ENCODE results near the gene NHLRC3. TPM values are rescaled to one million over a fixed set of nuclear protein-coding genes. Genes with fewer than 3 reads are reported as not detected.
"Not testable (repeated sequence)": the region's sequence is repeated elsewhere in the genome, so short reads cannot be mapped to it uniquely, and the experiment has no call there.

Gene NHLRC3
- total and polyA plus RNA-seq, 2 experiments from 2014 or later = 18.6 to 47.4 TPM

DNA sequence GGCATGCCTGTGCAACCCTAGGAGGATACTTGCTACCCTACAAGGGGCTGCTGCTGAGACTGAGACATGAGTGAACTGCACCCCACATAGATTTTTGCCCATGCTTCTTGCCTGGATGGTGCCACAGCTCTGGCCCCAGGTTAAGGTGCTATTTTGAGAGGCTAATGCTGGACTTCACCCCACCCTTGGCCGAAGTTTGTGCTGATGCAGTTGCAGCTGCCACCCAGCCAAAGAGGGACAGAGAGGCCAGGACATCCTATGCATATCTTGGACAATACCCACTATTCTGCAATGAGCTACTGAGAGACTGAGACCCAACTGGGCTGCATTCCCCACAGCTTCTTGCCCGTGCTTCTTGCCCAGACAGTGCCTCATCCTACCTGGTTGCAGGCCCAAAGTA lies 34.6 kb downstream of the NHLRC3 start:
- Histone ChIP-seq H3K4me3 (no peak overlapping the region), H3K9me3 (ENCODE audit: low read depth) (no peaks in the 10 kb centered on the region), H2AFZ (no peak overlapping the region), H3K4me1 (ENCODE audit: insufficient read depth) (no peaks in the 10 kb centered on the region), H3K36me3 (replicated peaks; ENCODE audit: insufficient read depth, low read depth) (no peaks in the 10 kb centered on the region), H4K20me1 (ENCODE audit: insufficient read depth, poor library complexity, severe bottlenecking) (no peaks in the 10 kb centered on the region), H3K79me2 (no peaks in the 10 kb centered on the region), H3K9me2 (replicated peaks; ENCODE audit: insufficient read depth) (no peaks in the 10 kb centered on the region), H3K4me2 (no peak overlapping the region), H3K27me3 (no peaks in the 10 kb centered on the region), H3K27ac (no peak overlapping the region)
- DNase-seq (ENCODE audit: low spot score) = no peak
- TF ChIP-seq EZH2 (IDR thresholded peaks at IDR 0.05; ENCODE audit: borderline replicate concordance) = no peak
- TF ChIP-seq EZH2phosphoT487 (IDR thresholded peaks at IDR 0.05; ENCODE audit: low read depth, severe bottlenecking, unreplicated experiment) = no peak
- no peak for TF ChIP-seq CTCF (IDR thresholded peaks at IDR 0.05; ENCODE audit: poor library complexity)
- WGBS (ENCODE audit: low lambda C conversion rate, missing lambda C conversion rate) = 90% methylated on average over 2 of the region's 2 CpGs

DNA sequence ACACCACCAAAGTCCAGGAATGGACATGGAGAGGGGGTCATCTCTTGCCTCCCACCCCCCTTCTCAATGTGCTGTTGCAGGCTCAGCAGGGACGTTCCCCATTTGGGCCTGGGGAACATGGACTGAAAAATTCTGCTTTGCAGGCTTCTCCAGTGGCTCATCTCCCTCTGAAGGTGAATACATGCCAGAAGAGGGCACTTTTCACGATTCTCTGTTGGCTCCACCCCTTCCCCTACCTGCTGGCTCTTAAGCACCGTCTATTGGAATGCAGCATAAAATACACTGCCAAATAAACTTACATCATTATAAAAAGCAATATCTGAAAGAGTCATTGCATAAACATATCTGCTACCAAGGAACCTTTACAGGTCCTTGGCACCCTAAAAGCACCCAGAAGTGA lies 35.7 kb downstream of the NHLRC3 start:
- no peak overlapping the region for H3K4me3 ChIP-seq
- no peak overlapping the region for H3K27ac ChIP-seq
- H4K20me1 ChIP-seq (ENCODE audit: insufficient read depth, poor library complexity, severe bottlenecking) = no peaks in the 10 kb centered on the region
- no peak overlapping the region for H3K4me2 ChIP-seq
- no peaks in the 10 kb centered on the region for H3K9me2 ChIP-seq (replicated peaks; ENCODE audit: insufficient read depth)
- no peaks in the 10 kb centered on the region for H3K4me1 ChIP-seq (ENCODE audit: insufficient read depth)
- no peak overlapping the region for H2AFZ ChIP-seq
- 73% methylated on average over 3 of the region's 3 CpGs for WGBS (ENCODE audit: low lambda C conversion rate, missing lambda C conversion rate)
- DNase-seq (ENCODE audit: low spot score) = no peak
- no peak for TF ChIP-seq CTCF (IDR thresholded peaks at IDR 0.05; ENCODE audit: poor library complexity)
- TF ChIP-seq EZH2phosphoT487 (IDR thresholded peaks at IDR 0.05; ENCODE audit: low read depth, severe bottlenecking, unreplicated experiment) = no peak
- TF ChIP-seq EZH2 (IDR thresholded peaks at IDR 0.05; ENCODE audit: borderline replicate concordance) = no peak
- no peaks in the 10 kb centered on the region for H3K36me3 ChIP-seq (replicated peaks; ENCODE audit: insufficient read depth, low read depth)
- no peaks in the 10 kb centered on the region for H3K27me3 ChIP-seq
- no peaks in the 10 kb centered on the region for H3K9me3 ChIP-seq (ENCODE audit: low read depth)
- no peaks in the 10 kb centered on the region for H3K79me2 ChIP-seq

GRCh38 chr13:39086251-39086945 lies 48.1 kb downstream of the NHLRC3 start:
- H3K9me2 ChIP-seq (replicated peaks; ENCODE audit: insufficient read depth); H3K27ac ChIP-seq; DNase-seq (ENCODE audit: low spot score); H3K27me3 ChIP-seq; H3K4me1 ChIP-seq (ENCODE audit: insufficient read depth); H3K79me2 ChIP-seq; H3K4me2 ChIP-seq; H4K20me1 ChIP-seq (ENCODE audit: insufficient read depth, poor library complexity, severe bottlenecking); H2AFZ ChIP-seq; H3K4me3 ChIP-seq; H3K36me3 ChIP-seq (replicated peaks; ENCODE audit: insufficient read depth, low read depth); H3K9me3 ChIP-seq (ENCODE audit: low read depth): not testable (repeated sequence)
- 43% methylated on average over 1 of the region's 1 CpG for WGBS (ENCODE audit: low lambda C conversion rate, missing lambda C conversion rate)

DNA sequence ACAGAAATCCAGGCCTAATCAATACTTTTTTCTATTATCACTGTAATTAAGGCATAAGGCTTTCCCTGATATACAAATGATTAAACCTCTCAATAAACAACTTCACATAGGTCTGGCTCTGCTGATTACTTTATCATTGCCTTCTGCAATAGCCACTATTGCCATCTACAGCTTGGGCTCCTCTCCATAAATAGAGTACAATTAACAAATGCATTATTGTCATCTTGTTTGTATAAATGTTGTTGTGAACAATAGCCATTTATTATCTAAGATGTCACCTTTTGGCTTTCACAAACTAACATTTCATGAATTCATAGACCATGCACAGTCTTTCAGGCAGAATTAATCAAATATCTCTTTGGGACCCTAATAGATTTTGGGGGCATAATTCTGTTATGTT lies 53.3 kb downstream of the NHLRC3 start:
- H3K4me1 ChIP-seq (ENCODE audit: insufficient read depth) = no peaks in the 10 kb centered on the region

More for the DNA sequence above, 53.3 kb downstream of the NHLRC3 start:
- no peak overlapping the region for H2AFZ ChIP-seq
- H3K27me3 ChIP-seq = no peaks in the 10 kb centered on the region
- no peak for TF ChIP-seq EZH2phosphoT487 (IDR thresholded peaks at IDR 0.05; ENCODE audit: low read depth, severe bottlenecking, unreplicated experiment)
- no peak for TF ChIP-seq EZH2 (IDR thresholded peaks at IDR 0.05; ENCODE audit: borderline replicate concordance)
- TF ChIP-seq CTCF (IDR thresholded peaks at IDR 0.05; ENCODE audit: poor library complexity) = no peak
- H3K4me2 ChIP-seq = no peak overlapping the region
- H3K36me3 ChIP-seq (replicated peaks; ENCODE audit: insufficient read depth, low read depth) = no peaks in the 10 kb centered on the region
- no peak overlapping the region for H3K4me3 ChIP-seq
- H4K20me1 ChIP-seq (ENCODE audit: insufficient read depth, poor library complexity, severe bottlenecking) = no peaks in the 10 kb centered on the region
- no peak for DNase-seq (ENCODE audit: low spot score)
- H3K79me2 ChIP-seq = no peaks in the 10 kb centered on the region
- no peak overlapping the region for H3K27ac ChIP-seq
- H3K9me2 ChIP-seq (replicated peaks; ENCODE audit: insufficient read depth) = no peaks in the 10 kb centered on the region
- no peaks in the 10 kb centered on the region for H3K9me3 ChIP-seq (ENCODE audit: low read depth)
